GM21737 (cell line): ENCODE data around the gene PYGM.

Experiments
- ATAC-seq: cut with Tn5 transposase; IDR thresholded peaks from one replicate; pipeline ENCODE4 v1.9.1; 2021; ENCODE audit warnings: mild to moderate bottlenecking, moderate library complexity; ENCODE audit not compliant: unreplicated experiment

The PYGM gene

DNA sequence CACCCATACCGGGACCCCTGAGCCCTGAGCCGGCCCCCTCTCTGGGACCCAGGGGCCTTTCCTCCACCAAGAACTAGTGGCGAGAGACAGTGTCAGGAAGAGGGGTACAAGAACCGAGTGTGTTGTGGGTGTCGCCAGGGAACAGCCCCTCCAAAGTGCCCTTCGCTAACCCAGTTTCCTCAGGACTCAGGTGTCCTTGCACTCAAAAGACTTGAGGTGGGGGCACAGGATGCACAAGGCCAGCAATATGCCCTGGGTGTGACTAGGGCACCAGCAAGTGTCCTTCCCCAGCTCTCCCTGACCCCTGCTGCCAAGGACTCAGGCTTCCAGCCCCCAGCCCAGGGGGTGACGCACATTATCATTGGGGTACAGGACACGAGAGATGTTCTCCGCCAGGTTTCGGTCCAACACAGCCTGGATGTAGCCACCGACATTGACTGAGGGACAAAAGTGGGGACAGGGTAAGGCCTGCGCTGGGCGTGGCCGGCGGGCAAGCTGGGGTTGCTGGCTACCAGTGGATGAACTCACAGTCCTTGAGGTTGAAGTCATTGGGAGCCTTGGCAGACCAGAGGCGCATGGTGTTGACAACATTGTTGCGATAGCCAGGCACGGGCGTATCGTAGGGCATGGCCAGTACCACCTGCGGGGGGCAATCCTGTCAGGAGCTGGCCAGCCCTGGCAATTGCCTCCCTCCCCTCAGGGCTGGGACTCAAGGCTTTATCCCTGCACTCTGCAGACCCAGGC, 4.7 kb downstream of the PYGM start:
- no peak for ATAC-seq

DNA sequence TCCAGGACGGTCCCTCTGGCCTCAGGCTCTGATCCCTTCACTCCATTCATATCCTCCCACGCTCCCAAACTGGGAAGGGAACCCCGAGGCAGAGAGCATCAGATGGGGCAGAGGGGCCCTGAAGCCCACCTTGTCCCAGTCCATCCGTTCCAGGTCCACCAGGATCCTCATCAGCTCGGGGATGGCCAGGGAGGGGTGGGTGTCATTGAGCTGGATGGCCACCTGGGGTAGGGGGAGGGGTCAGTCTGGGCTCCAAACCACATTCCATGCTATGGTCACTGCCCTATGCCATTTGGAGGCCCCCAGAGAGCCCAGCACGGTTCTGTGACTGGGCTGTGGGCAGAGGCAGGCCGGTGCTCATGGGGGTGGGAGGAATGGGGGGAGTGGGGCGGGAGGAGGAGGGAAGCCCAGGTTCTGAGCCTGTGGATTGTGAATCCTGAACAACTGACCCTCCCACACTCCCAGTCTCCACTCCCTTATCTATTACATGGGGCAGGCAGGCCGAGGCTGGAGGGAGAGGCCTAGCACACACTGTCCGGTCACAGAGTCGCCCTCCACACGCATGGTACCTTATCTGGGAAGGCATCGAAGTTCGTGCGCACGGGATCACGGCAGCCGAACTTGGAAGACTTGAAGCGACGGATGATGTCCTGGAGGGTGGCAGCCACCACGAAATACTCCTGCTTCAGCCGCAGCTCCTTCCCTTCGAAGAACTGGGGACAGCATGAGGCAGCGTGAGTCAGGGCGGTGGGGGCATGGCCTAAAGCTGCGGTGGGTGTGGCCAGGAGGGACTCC, 5.5 kb downstream of the PYGM start:
- ATAC-seq: no peak

DNA sequence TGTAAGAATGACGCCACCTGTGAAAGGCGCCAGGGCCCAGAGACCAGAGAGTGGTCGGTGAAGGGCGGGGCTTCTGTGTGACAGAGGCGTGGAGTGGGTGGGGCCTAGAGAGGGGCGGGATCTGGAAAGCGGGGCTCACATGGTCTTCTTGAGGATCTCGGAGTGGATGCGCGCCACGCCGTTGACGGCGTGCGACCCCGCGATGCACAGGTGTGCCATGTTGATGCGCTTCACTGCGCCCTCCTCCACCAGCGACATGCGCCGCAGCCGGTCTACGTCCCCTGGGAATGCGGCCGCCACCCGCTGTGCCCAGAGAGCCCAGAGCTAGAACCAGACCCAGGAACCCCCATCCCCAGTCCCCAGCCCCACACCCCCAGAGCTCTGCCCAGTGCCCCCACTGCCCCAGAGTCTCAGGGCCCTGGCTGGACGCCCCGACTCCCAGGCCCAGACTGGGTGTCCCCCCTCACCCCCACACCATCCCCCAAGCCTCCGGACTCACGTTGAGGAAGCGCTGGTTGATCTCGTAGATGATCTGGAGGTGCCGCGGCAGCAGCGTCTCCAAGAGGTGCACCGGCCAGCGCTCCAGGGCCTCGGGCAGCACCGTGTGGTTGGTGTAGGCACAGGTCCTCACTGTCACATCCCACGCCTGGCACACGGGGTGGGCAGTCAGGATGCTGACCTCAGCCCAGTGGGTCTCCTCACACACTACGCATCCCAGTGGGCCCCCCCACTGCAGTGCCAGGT, 6.2 kb downstream of the PYGM start:
- ATAC-seq: no peak

DNA sequence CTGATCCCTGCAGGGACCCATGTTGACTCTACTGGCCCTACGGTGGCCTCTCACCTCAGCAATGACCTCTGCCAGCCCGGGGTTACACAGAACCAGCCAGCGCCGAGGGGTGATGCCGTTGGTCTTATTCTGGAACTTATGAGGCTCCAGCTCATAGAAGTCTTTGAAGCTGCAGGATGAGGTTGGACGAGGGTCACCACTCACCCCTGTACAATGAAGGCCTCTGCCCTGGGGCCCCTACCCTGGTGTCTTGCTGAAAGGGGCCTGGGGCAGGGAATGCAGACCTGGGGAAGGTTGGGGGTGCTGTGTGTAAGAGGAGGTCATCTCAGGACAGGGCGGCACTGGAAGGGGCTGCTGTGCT, 6.8 kb downstream of the PYGM start:
- ATAC-seq: no peak

DNA sequence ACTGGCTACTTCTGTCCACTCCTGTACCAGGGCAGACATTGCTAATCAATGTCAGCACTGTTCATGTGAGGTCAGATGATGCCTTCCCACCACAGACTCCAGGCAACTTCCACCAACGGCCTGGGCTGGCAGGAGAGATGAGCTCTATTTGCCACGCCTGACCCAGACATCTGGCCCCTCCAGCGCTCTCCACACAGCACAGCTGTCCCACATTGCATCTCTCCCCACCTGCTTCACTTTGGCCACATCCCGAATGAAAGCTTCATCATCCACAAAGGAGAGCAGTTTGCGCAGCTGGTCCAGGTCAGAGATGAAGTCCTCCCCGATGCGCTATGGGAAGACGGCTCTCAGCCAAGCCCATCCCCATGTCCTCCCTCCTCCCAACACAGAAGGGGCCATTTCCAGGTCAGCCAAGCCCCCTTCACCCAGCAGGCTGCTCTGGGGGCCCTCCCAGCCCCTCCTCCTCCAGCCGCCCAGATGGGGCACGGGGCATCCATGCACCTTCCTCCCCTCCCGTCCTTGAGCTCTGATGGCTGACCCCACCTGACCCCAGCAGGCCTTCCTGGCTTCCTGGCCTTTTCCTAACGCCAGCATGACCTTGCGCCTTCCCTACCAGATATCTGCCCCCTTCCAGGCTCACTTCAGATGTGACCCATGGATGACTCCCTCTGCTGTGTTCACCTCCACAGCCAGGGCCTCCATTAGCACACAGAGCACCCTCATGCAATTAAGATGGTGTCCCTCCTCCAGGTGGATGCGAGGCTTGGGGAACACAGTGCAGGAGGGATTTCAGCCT, 7.4 kb downstream of the PYGM start:
- ATAC-seq: no peak

DNA sequence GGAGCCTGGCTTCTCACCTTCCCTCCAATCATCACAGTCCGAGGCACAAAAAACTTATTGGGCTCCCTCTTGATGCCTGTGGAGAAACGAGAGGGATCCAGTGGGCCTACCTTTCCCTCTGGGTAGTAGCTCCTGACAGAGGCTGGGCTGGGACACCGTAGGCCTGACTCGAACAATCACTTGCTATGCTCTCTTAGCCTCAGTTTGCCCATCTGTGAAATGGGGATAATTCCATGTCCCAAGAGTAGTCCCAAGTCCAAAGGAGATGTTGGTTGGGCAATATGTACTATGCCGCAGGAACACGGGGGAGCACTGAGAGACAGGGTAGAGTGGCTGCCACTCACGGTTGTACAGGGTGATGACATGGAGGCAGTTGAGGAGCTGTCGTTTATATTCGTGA, 8.2 kb downstream of the PYGM start:
- no peak for ATAC-seq

DNA sequence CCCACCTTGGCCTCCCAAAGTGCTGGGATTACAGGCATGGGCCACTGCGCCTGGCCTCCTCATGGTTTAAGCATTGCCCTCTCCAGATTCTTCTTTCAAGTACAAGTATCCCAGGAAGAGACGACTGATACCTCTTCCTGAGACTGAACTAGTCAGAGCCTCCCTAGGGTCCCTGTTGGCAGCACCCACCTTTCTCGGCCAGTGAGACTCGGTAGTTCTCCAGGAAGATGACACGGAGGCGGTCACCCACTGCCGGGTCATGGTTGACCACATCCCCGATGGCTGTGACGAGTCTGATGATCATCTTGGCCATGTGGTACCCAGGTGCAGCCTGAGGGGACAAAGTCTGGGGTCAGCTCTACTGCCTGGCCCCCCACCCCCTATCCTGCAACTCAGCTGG, 8.6 kb downstream of the PYGM start:
- no peak for ATAC-seq

DNA sequence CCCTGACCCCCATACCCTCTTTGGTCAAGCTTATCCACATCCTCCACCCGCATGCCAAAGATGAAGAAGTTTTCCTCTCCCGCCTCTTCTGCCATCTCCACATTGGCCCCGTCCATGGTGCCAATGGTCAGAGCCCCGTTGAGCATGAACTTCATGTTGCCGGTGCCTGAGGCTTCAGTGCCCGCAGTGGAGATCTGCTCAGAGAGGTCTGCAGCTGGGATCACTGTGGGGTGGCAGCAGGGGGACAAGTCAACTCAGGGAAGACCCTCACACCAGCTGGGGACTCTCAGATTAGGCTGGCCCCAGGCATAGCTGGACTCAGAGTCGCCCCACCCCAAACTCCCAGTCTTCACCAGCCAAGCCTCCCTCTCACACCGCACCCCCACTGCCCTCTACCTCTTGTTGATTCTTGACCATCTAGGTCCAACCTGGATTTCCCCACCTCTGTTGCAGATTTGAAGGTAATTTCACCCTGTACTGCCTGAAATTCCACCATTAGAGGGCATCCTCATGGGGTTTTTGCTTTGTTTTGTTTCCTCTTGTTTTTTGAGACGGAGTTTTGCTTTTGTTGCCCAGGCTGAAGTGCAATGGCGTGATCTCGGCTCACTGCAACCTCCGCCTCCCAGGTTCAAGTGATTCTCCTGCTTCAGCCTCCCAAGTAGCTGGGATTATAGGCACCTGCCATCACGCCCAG, 9.3 kb downstream of the PYGM start:
- no peak for ATAC-seq

DNA sequence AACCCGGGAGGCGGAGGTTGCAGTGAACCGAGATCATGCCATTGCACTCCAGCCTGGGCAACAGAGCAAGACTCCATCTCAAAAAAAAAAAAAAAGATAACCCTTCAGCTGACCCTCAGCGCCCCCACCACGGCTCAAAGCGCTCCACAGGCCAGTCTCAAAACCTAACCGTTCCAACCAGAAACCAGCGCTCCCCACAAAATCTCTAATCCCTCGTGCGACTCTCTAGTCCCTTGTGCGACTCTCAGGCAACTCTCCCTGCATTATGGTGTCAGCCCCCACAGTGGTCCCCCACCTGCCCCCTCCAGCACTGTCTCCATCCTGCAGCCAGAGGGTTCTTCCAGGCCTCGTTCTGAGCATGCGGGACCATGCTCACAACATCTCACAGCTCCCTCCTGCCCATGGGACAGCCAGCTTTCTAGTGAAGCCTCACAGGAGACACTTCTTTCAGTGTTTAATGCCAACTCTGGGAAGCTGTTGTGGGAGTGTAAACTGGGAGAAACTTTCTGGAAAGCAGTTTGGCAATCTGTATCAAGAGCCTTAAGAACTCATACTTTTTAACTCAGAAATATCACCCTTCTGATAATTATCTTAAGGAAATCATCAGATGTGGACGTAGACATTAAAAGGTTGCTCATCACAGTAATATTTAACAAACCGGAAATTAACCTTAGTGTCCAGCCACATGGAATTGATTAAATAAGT, 11.7 kb downstream of the PYGM start:
- ATAC-seq: no peak

DNA sequence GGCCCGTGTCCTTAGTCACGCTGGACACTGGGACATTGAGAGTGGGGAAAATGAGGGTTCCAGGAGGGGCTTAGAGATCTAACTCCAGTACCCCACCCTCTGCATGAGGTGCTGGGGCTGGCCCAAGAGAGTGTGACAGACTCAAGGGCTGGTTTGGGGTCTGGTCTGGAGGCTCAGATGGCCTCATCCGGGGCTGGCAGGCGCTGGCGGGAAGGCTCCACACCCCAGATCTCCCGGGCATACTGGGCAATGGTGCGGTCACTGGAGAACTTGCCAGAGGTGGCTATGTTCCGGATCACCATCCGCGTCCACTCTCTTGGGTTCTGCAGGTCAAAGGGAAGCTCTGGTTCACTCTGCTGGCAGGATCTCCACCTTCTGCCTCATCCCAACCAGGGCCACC, 13.3 kb downstream of the PYGM start:
- ATAC-seq: no peak

DNA sequence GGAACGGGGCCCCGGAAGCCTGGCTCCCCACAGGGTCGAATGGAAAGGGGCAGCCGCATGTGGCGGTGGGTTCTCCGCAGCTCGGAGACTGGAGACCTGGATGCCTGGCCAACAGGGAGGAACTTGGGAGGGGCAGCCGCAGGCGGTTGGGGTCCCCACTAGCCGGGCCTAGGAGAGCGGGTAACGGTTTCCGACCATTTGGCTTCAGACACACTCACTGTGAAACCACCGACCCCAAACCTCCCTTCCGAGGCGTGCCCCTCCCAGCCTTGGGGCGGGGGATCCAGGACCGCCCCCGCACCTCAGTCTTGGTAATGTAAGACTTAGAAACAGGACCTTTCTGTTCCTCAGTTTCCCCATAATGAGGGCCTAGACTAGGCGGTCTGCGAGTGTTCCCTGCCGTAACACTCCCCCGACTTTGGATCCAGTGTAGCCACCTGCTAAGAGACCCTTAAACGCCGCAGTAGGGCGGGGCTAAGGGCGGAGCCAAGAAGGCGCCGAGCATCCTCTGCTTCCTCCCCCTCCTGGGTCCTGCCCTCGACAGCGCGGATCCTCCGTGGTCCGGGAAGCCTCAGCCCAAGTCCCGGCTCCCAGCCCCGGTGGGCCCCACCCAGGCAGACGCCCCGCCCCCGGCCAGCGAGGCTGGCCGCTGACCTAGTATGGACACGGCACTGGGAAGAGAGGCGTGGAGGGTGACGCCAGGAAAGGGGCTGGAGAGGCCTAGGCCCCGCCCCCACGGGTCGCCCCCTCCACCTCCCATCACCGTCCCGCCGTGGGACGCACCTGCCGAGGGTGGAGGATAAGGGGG, 14.0 kb downstream of the PYGM start:
- no peak for ATAC-seq

DNA sequence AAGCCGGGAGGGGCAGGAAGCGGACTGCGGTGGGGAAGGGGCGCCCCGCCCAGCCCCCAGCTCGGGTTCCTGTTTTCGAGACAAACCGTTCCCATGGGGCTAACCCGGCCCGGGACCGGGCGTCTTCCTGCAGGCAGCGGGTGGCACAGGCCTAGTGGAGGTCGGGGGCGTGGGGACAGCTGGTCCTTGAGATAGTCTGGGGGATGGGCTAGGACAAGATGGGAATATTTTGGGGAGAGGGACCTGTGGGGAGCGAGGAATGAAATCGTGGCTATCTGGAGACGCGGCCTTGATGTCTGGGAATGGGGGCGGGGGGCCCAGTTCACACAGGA, 14.6 kb downstream of the PYGM start:
- ATAC-seq: no peak

DNA sequence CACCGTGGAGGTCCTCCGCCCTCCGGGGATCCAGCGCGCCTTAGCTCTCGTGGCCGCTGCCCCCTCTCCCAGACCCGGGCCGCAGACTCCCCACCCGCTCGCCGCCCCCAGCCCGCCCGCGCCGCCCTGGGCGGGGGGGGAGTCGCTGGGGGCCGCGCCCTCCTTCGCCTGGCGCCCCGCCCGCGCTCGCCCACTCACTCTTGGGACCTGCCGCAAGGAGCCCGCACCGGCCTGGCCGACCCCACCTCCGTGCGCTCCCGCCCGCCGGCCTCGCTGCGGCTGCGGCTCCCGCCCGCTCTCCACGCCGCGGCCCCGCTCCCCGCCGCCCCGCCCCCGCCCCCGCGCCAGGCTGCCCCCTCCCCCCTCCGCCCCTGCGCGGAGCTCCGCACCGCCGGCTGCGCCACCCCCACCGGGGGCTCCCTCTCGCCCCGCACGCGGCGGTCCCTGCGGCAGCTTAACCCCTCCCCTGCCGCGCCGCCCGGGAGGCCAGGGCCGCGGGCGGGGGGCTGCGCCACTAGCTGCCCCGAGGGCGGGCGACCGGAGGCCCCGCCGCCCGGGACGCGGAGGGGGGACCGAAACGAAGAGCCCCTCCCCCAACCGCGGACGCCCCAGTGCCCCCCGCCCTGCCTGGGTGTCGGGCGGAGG, 15.1 kb downstream of the PYGM start:
- ATAC-seq: no peak

DNA sequence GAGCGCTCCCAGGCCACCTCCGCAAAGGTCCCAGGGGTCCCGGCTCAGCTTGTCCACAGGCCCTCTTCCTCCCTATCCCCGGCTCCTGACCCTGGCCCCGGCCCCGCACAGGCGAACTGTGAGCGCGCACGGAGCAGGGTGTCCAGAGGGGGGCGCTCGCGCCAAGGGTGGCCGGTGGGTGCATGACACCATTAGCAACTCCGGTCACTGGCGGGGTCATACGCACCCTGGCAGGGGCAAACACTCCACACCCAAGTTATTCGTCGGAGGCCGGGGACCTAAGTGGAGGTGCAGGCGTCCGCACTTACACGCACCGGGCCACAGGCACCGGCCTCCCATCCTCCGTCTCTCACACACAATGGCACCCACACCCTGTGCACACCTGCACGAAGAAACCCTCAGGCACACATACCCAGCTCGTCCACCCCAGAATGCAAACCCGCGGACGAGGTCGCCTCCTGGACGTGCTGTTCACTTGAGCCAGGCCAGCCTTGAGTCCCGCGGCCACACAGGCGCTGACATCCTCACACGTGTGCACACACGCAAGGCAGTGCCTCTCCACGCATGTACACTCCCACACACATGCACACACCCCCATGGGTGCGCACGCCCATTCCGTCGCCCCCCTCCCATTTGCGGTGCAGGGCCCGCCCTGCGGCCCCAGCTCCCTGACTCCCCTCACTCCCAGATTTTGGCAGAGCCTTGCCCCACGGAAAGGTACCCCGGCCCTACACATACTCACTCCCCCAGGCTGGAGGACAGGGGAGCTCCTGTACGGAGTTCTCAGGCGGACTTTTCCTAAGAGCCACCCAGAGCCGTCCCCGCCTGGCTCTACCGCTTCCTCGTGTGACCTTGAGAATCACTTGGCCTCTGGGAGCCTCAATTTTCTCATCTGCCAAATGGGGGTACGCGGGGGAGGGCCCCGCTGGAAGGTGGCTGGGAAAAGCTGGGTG, 15.9 kb downstream of the PYGM start, which contains the start of gene RASGRP2:
Gene RASGRP2, minus strand, starts transcription at position 552 of the 953 bp plus-strand sequence. CDS start 1,276 bp downstream, outside the sequence.
- ATAC-seq: no peak

DNA sequence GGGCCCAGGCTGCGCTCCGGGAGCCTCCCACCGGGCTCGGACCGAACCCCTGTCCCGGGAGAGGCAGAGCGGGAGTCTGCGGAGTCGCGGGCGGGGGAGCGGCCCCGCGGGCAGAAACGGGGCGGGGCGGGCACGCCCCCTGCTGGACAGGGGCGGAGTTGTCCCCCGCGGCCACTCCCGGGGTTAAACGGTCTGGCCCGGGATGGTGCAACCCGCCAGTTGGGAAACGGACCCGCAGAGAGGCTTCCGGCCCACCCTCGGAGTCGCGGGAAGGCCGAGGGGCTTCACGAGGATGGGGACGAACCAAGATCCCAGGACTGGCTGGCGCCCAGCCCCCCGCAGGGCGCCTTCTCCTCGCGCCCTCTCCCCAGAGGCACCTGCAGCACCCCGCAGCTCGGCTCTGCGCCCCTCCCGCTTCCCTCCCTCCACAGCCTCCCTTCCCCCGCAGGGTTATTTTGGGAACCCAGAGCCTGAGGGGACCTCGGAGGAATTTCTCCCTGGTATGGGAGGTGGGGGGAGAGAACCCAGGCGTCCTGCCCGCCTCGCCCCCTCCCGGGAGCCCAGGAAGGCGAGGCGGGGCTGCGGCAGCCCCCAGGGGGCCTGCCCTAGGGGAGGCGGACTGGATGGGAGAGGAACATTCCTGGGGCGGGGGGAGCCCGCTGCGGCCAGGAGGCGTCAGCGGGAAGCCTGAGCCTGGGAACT, 16.7 kb downstream of the PYGM start:
- no peak for ATAC-seq

DNA sequence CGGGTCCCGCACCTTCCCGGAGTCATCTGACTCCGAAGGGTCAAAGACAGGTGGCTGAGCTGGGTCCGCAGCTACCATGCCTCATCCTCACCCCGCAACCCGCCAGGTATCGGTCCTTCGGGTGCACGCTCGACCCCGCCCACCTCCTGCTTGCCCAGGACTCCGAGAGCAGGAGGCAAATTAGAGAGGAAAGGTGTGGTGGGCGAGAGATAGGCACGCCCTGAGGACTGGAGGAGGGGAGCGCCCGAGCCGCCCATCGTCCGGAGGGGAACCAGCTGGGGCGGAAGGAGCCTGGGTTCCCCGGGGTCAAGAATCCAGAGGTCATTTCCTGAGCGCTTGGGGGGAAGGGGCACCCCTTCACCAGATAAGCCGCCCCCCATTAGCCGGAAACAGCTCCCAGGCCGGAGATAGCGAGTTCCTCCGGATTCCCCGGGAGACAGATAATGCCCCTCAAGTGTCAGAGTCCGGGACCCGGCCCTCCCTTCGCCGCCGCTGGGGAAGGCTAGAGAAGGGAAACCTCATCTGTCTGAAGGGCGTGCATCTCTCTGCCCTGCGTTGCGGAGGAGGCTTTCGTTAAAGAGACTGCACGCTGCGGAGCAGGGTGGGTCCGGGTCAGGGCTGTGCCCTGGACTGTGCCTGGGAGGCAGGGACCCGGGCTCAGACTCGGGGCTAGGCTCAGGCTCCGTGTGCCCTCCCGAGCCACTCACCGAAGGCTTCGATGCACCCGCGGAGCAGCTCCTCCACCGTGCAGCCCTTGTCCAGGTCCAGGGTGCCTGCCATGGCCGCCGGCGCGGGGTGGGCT, 17.5 kb downstream of the PYGM start:
- no peak for ATAC-seq
